Activated naive CD4-positive, alpha-beta T cell treated with anti-CD3 and anti-CD28 coated beads, Interleukin-2, amount 50 U/mL, for 72 hours (primary cell): ENCODE data around the gene RRP36. TPM values are rescaled to one million over a fixed set of nuclear protein-coding genes. Genes with fewer than 3 reads are reported as not detected.

ENCODE experiments used
- ATAC-seq, 2 donors: fragments of 150-1000 bp; cut with Tn5 transposase; 2 replicates each; pipeline ENCODE4 v1.10.0; 2021; ENCODE audit warnings: mild to moderate bottlenecking in 2 of 2, moderate library complexity in 2 of 2
- DNase-seq, 2 donors: peaks; one replicate each; pipeline ENCODE4 v3.0.0; 2021 to 2022; ENCODE audit warnings: low spot score in 2 of 2
- H3K27ac Mint-ChIP-seq, 2 donors: one replicate each; pipeline ENCODE4 v1.8.0; 2022; ENCODE audit warnings: mild to moderate bottlenecking in 2 of 2, mixed read lengths in 2 of 2
- H3K36me3 Mint-ChIP-seq, 2 donors: one replicate each; pipeline ENCODE4 v1.8.0; 2022; ENCODE audit warnings: mixed read lengths in 2 of 2
- H3K9me3 Mint-ChIP-seq, 2 donors: one replicate each; pipeline ENCODE4 v1.8.0; 2022; ENCODE audit warnings: mixed read lengths in 2 of 2
- total RNA-seq, 2 donors: library from RNA; stranded (reverse); gene quantifications; one replicate each; pipeline ENCODE4 v1.2.3, GENCODE V29; 2022

The RRP36 gene
- total RNA-seq, 2 donors from 2014 or later, result 45.6 to 46.9 TPM

DNA sequence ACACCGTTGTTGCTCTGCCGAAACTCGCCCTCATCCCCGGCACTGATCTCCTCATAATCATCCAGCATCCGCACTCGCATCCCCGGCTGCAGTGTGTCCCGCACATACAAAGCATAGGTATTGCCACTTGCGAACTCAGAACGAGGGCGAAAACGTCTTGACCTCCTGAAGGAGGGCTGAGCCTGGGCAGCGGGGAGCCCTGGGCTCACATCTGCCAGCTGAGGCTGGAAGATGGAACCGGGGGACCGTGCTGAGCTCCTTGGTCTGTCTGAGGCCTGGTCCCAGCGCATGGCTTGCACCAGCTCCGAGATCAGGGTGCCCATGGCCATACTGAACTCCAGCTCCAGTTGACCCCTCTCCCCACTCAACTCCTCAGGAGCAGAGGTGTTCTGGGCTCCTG, 29.6 kb downstream of the RRP36 start:
- Mint-ChIP-seq H3K9me3 (no peaks in the 10 kb centered on the region), H3K36me3 (peaks cover 14 to 24% of the 10 kb centered on the region in 2 donors), H3K27ac (peak overlapping the region; percentile 80 to 96)
- no peak for ATAC-seq
- no peak for DNase-seq

DNA sequence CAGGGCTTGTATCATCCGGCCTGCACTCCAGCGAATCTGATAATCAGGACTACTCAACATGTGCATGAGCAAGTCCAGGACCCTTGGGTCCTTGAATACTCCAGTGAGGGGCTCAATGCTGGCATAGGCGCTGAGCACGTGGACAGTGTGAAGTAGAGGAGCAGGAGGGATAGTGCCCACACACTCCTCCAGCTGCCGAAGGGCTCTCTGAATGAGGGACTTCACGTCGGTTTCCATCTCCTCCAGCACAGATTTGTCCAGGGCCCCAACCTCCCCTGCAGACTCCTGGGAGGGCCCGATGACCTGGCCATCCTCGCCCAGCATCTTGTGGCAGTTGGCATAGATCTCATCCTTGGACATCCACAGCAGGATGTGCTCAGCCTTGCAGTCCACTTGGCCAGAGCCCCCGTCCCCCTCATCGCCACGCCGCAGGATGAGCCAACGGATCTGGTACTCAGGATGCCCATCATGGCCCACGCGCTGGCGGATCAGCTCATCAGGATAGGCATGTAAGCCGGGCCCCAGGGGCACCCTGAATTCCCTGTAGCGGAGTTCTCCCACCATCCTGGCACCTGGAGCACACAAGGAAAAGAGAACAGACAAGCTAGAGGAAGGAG, 30.9 kb downstream of the RRP36 start:
- H3K36me3 Mint-ChIP-seq, result peaks cover 14 to 24% of the 10 kb centered on the region in 2 donors
- H3K27ac Mint-ChIP-seq, result peak overlapping the region; percentile 52 to 96
- no peak for ATAC-seq
- no peak for DNase-seq
- no peaks in the 10 kb centered on the region for H3K9me3 Mint-ChIP-seq

DNA sequence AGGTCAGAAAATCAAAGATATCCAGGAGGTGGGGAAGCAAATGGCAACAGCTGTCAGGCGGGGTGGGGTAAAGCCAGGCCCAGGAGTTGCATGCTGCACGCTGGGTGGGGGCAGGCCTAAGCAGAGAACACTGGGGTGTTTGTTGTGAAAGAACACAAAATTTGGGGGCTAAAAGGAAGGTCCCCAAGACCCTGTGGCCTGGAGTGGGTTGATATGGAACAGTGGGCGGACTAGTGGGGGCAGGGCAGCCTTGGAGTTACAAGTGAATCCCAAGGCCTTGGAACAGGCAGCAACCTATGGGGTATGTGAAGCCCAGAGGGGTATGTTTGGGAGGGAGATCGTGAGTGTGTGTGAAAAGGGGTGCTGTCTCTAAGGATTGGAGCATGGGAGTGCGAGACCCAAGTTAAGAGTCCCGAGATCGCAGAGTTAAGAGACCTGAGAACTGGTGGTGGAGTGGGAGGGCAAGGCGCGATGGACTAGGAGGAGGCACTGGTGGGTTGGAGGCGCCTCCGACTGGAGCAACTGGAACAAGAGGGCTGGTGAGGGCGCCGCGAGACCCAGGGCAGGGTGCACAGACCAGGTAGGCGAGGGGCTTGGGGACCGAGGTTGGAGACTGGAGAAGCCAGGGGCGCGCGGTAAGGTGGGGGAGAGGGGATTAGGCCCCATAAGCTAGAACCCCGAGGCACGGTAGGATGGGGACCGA, 31.6 kb downstream of the RRP36 start:
- Mint-ChIP-seq H3K36me3 (peaks cover 14 to 24% of the 10 kb centered on the region in 2 donors), H3K9me3 (no peaks in the 10 kb centered on the region), H3K27ac (peak overlapping the region; percentile 96)
- peak in 1 of 2 donors; percentile 15 for DNase-seq
- ATAC-seq, result peak; percentile 10 to 20

DNA sequence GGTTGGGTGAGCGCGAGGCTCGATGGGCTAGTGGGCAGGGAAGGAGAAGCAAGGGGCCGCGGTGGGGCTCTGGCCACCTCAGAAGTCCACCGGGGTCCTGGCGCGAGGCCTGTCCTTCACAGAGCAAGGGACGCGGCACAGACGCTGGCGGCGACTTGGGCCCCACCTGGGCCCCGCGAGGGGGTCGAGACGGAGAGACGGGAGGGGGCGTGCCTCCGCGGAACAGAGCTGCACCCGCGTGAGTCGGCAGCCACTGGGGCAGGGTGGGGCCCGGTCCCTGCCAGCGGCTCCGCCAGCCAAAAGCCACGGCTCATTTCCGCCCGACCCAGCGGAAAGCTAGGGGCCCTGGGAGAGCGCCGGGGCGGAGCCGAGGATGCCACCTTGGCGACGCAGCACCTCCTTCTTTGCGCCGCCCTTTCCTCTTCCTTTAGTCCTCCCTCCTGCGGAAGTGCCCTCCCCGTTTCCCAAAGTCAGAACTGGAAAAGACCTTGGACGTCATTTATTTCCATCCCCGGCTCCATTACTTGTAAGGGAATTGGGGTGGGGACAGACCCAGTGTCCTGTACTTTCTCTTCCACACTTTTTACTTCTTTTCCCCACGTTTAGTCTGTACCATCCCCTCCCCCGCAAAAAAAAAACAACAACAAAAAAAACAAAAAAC, 32.3 kb downstream of the RRP36 start, which contains the start of gene CUL7:
TSS of gene CUL7 (minus strand) at position 307 of the 661 bp plus-strand sequence. CDS start 1,063 bp downstream, outside the sequence.
- peak; percentile 99 to 100 for ATAC-seq
- H3K36me3 Mint-ChIP-seq, result peaks cover 18 to 24% of the 10 kb centered on the region in 2 donors
- peak within 1 kb of the TSS; percentile 96 for H3K27ac Mint-ChIP-seq
- DNase-seq, result peak; percentile 90 to 91
- no peaks in the 10 kb centered on the region for H3K9me3 Mint-ChIP-seq

DNA sequence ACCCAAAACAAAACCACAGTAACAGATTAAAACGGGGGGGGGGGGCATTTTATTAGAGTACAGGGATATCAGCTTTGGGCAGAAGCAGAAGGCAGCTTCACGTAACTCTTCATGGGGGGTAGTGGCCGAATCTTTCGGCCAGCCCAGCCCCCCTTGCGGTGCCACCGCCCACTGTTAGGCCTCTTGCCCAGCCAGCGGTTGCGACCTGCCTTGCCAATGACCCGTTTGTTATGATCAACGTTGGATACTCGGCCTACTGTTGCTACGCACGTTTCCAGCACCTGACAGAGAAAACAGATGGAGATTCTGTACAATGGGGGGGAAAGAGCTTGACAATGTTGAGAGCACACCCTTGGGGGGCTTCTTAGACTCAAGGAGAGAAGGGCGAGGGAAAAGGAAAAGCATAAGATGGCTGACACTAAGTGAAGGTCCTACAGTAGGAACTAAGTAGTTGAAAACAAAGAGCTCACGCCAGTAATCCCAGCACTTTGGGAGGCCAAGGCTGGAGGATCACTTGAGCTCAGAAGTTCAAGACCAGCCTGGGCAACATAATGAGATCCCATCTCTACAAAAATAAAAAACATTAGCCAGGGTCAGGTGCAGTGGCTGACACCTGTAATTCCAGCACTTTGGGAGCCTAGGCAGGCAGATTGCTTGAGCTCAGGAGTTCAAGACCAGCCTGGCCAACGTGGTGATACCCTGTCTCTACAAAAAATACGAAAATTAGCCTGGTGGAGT, 33.0 kb downstream of the RRP36 start:
- no peaks in the 10 kb centered on the region for H3K9me3 Mint-ChIP-seq
- ATAC-seq, result no peak
- H3K36me3 Mint-ChIP-seq, result peaks cover 24% of the 10 kb centered on the region in 2 donors

DNA sequence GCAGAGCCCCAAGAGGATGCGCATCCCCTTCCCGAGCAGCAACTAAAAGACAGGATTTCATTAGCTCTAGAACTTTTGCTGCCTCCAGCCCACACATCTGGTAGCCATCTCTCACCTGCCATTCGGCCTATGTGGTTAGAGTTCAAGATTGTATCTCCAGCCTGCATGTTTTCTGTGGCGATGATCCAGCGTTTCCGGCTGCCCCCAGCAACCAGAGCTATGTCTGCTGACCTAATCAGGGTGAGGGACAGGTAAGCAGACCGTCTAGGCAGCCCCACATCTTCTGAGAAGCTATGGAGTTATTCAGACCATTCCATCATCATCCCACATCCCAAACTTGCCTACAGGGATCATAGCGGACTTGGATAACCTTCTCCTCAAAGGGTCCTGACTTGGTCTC, 34.5 kb downstream of the RRP36 start:
- Mint-ChIP-seq H3K9me3 (no peaks in the 10 kb centered on the region), H3K36me3 (peaks cover 24% of the 10 kb centered on the region in 2 donors), H3K27ac (no peak overlapping the region)
- DNase-seq, result no peak
- ATAC-seq, result no peak

More for the DNA sequence above, 33.0 kb downstream of the RRP36 start:
- peak overlapping the region; percentile 96 for H3K27ac Mint-ChIP-seq
- no peak for DNase-seq

DNA sequence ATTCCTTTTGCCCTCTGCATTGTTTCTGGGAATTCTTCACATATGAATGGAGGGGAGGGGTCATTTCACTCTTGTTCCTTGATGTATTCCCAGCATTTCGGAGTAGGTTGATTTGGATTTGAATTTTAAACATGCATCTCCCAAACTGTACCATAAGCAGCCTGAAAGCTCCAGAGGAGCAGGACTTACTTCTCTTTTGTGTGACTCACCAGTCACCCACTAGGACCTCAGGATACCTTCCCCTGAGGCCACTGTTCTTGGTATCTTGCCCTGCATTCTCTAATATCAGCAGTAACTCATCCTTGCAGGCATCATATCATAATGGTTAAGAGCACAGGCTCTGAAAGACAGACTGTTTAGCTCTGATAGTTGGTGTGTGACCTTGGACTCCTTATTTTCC, 37.1 kb downstream of the RRP36 start:
- Mint-ChIP-seq H3K9me3 (no peaks in the 10 kb centered on the region), H3K36me3 (peaks cover 14 to 18% of the 10 kb centered on the region in 2 donors), H3K27ac (peak overlapping the region; percentile 95 to 98)
- ATAC-seq (no peak), DNase-seq (no peak)

DNA sequence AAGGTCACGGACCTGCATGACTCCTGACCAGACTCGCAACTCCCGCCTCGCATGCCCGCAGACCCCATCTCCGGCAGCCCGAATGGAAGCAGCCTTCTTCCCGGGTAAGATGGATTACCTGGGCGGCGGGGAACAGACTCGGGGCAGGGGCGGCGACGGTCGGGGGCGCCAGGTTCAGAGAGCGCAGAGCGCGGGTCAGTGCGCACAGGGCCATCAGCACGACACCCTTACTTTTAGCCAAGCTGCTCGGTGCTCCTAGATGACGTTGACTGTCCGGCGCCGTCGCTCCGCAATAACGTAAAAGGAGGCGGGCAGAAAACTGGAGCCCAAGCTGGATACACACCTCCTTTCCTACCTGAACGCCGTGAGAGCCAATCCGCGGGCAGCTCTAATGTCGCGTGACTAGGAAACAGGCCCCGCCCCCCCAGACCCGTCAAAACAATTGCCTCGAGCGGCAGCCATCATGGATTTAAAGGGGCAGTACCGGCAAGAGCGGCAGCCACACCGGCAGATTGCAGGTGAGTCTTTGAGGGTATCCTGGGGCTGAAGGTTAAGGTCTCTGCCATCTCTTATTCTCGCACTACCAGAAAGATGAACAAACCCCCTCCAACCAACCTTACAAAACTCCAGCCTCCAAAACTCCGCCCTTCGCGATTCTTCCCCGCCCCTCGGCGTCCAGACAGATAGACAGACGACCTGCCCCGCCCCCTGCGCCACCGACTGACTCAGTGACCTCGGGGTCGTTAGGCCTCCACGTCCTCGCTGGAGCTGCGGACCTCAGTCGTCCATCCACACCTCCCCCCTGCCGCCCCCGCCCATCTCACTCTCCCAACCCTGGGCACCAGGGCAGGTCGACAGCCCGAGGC, 38.0 kb downstream of the RRP36 start, which contains the start of the genes KLC4 and MRPL2:
TSS of gene KLC4 (plus strand) at position 464 of the 866 bp plus-strand sequence. CDS start 1,705 bp downstream, outside the sequence.
TSS of gene MRPL2 (minus strand) at position 267 of the 866 bp plus-strand sequence. CDS start at position 214, 53 bp downstream.
- ATAC-seq, result peak; percentile 96 to 97
- DNase-seq, result peak; percentile 90 to 97
- H3K9me3 Mint-ChIP-seq, result no peaks in the 10 kb centered on the region
- H3K27ac Mint-ChIP-seq, result peak within 1 kb of the TSS; percentile 95 to 98
- peaks cover 7 to 11% of the 10 kb centered on the region in 2 donors for H3K36me3 Mint-ChIP-seq

DNA sequence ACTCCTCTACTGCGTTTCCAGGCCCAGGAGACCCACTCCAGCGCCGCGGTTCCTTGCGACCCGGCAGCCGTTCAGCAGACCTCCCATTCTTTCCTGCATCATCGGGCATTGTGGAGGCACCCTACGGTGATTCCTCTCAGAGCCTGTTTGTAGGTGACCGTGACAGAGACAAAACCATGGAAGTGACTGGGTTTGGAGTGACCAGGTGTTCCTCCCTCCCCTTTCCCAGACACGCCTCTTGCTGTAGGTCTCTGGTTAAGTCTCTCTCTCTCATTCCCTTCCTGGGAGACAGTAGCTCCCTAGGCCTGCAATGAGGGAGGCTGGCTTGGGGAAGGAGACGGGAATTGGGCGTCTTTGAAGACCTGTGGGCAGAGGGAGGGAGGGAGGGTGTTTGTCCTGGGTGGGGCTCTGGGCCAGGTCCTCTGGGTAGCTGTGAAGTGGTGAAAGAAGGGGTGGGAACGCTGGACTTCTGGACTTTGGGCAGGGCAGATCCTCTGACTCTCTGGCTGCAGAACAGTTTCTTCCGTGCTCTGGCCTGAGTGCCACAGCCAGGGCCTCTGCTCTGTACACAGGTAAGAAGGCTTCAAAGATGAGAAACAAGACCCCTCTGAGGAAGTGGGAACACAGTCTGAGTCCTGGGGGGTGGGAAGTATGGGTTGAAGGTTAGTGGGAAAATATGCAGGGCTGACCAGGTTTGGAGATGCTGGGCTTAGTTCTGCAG, 38.8 kb downstream of the RRP36 start:
- Mint-ChIP-seq H3K27ac (peak overlapping the region; percentile 95 to 98), H3K36me3 (peaks cover 0 to 11% of the 10 kb centered on the region in 2 donors), H3K9me3 (no peaks in the 10 kb centered on the region)
- DNase-seq, result no peak
- no peak for ATAC-seq

DNA sequence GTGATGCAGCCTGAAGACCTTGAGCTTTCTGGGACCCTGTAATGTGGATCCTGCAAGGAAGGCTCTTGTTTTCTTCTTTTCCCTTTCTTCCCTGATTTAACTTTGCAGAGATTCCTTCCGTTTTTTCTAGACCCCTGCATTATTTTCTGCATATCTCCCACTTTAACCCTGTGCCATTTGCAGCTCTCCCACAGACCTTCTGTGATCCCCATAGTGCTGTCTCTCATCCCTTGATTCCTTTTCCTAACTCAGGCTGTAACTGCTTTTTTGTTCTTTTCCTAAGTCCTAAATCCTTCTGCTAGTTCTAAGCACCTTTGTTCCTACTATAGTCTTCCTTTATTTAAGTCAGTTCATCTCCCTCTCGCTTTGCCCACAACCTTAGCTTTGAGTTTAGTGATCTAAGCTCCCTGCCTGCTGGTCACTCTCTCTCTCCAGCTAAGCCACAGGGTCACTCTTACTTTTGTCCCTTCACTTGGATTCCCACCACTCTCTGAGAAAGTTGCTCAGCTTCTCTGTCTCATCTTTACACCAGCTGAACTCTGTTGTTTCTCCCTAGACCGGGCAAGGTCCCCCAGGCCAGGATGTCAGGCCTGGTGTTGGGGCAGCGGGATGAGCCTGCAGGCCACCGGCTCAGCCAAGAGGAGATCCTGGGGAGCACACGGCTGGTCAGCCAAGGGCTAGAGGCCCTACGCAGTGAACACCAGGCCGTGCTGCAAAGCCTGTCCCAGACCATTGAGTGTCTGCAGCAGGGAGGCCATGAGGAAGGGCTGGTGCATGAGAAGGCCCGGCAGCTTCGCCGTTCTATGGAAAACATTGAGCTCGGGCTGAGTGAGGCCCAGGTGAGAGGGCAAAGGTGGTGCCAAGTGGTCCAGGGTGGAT, 39.6 kb downstream of the RRP36 start:
- ATAC-seq (no peak), DNase-seq (no peak)
- no peaks in the 10 kb centered on the region for H3K9me3 Mint-ChIP-seq
- H3K36me3 Mint-ChIP-seq, result peaks cover 0 to 11% of the 10 kb centered on the region in 2 donors
- no peak overlapping the region for H3K27ac Mint-ChIP-seq

DNA sequence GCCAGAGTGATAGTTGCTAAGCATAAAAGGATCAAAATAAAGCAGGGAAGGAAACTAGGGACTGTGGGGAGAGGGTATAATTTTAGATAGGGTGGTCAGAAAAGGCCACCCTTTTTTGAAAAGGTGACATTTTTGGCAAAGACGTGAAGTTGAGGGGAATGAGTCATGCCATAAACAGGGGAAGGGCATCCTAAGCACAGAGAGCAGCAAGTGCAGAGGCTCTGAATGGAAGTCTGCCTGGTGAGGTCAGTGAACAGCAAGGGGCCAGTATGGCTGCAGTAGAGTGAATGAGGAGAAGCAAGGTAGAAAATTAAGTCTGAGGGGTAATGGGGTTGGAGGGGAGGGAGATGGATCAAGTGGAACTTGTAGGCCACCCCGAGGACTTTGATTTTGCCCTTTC, 40.4 kb downstream of the RRP36 start:
- Mint-ChIP-seq H3K27ac (no peak overlapping the region), H3K9me3 (no peaks in the 10 kb centered on the region), H3K36me3 (peaks cover 0 to 11% of the 10 kb centered on the region in 2 donors)
- no peak for ATAC-seq
- DNase-seq, result no peak

DNA sequence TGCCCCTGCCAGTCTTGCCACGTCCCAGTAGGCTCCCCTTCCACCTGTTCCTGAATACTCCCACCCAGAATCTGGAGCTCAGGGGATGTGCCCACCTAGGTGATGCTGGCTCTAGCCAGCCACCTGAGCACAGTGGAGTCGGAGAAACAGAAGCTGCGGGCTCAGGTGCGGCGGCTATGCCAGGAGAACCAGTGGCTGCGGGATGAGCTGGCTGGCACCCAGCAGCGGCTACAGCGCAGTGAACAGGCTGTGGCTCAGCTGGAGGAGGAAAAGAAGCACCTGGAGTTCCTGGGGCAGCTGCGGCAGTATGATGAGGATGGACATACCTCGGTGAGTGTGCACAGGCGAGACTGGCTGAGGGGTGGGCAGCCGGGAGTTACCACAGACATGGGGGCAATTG, 41.4 kb downstream of the RRP36 start:
- ATAC-seq (no peak), DNase-seq (no peak)
- peaks cover 0 to 11% of the 10 kb centered on the region in 2 donors for H3K36me3 Mint-ChIP-seq
- no peaks in the 10 kb centered on the region for H3K9me3 Mint-ChIP-seq
- no peak overlapping the region for H3K27ac Mint-ChIP-seq

DNA sequence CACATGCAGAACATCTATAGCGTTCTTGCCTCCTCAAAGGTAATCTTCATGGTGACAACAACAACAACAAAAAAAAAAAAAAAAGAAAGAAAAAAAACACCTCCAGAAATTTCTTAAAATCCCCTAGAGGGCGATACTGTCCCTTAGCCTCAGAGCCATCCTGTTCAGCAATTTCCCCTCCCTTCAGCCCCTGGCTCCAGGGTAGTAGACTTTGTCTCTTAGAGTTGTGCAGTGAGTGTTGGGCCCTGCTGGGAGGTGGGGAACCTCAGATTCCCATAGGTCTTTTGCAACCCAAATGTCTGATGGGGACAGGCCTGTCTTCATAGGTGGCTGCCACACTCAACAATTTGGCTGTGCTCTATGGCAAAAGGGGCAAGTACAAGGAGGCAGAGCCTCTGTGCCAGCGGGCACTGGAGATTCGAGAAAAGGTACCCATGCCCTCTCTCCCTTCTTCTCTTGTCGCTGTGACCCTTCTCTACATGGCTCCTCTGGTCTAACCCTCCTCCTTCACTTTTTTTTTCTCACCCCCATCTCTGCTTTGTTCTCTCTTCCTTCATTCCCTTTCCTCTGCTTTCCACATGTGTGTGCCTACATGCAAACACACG, 48.7 kb downstream of the RRP36 start:
- H3K36me3 Mint-ChIP-seq, result peaks cover 0 to 6% of the 10 kb centered on the region in 2 donors
- DNase-seq (peak in 1 of 2 donors; percentile 32), ATAC-seq (peak; percentile 39 to 74)
- no peaks in the 10 kb centered on the region for H3K9me3 Mint-ChIP-seq
- H3K27ac Mint-ChIP-seq, result no peak overlapping the region
